Measurements from ENCODE around the gene SLC22A5. TPM values are rescaled to one million over a fixed set of nuclear protein-coding genes. Genes with fewer than 3 reads are reported as not detected.

SLC22A5 gene
- total RNA-seq, 2 experiments from 2014 or later, result 0.36 to 0.88 TPM

DNA sequence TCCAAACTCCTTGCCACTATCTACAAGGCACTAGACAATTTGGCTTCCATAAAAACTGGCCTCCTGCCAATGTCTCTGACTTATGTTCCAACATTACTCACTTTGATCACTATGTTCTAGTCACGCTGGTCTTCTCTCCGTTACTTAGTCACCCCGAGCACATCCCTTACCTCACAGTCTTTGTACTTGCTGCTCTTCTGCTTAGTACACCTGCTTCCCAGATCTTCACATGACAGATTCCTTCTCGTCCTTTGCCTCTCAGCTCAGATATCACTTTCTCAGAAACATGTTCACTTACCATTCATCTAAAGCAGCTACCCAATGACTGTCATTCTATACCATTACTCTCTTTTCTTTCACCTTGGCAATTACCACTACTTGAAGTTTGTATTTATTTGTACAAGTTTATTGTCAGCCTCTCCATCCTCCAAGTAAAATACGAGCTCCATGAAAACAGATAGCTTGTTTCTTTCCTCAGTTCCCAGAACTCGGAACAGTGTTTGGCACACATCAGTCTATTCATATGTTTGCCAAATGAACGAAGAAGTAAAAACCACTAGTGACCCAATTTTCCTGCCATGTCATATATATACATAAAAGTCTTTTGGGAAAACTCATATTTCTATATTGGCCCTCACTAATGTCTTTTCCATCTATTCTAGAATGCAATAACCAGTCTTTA is 5.9 kb upstream of the SLC22A5 start:
- H3K9me2 ChIP-seq (ENCODE audit: insufficient read depth, low read length), result no peaks in the 10 kb centered on the region
- no peak for TF ChIP-seq EZH2phosphoT487 (IDR thresholded peaks at IDR 0.05; ENCODE audit: borderline replicate concordance, low read depth, low read length)
- TF ChIP-seq, protein P1, sequence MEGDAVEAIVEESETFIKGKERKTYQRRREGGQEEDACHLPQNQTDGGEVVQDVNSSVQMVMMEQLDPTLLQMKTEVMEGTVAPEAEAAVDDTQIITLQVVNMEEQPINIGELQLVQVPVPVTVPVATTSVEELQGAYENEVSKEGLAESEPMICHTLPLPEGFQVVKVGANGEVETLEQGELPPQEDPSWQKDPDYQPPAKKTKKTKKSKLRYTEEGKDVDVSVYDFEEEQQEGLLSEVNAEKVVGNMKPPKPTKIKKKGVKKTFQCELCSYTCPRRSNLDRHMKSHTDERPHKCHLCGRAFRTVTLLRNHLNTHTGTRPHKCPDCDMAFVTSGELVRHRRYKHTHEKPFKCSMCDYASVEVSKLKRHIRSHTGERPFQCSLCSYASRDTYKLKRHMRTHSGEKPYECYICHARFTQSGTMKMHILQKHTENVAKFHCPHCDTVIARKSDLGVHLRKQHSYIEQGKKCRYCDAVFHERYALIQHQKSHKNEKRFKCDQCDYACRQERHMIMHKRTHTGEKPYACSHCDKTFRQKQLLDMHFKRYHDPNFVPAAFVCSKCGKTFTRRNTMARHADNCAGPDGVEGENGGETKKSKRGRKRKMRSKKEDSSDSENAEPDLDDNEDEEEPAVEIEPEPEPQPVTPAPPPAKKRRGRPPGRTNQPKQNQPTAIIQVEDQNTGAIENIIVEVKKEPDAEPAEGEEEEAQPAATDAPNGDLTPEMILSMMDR (conservative IDR thresholded peaks at IDR 0.05; ENCODE audit: low read length), result no peak
- intact Hi-C loops (cut with micrococcal nuclease; ENCODE audit: unreplicated experiment), result no loop called here
- H3K27ac ChIP-seq (ENCODE audit: low read depth, low read length, poor library complexity, severe bottlenecking), result no peak overlapping the region
- H2AFZ ChIP-seq (ENCODE audit: low read length), result no peak overlapping the region
- H3K79me2 ChIP-seq (ENCODE audit: insufficient read depth, low read depth, low read length), result no peaks in the 10 kb centered on the region
- DNase-seq (ENCODE audit: low spot score), result no peak
- no peak overlapping the region for H3K4me2 ChIP-seq (ENCODE audit: low read length)
- no TSS peak for BruUV-seq (replicated peaks)
- peaks cover 4% of the 10 kb centered on the region for H3K4me1 ChIP-seq (ENCODE audit: insufficient read depth, low read length, poor library complexity, severe bottlenecking)
- CTCF ChIA-PET (ENCODE audit: unreplicated experiment), result no interaction called here
- no peak overlapping the region for H3K4me3 ChIP-seq (ENCODE audit: low read depth, low read length, poor library complexity, severe bottlenecking)
- no peaks in the 10 kb centered on the region for H3K9me3 ChIP-seq (ENCODE audit: low read length)
- H4K20me1 ChIP-seq (ENCODE audit: insufficient read depth, low read length), result no peaks in the 10 kb centered on the region
- POLR2A ChIA-PET, result no interaction called here
- H3K36me3 ChIP-seq (ENCODE audit: insufficient read depth, low read length), result no peaks in the 10 kb centered on the region

DNA sequence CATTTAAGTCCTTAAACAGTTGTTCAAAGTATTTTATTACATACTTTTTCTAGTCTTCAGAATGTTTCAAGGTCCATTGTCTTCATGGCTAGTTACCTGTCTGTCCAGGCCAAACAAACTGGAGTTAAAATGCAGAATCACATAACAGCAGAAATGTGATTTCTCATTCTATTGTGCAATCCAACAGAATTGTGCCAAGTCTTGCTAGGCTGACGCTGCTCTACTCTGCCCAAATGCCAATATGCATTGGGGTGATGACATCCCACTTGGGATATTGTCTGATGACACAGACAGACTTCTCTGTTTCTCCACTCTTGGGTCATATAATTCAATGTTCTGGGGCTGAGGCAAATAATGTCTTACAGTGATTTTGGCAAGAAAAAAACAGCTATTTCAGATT is 5.2 kb upstream of the SLC22A5 start:
- Histone ChIP-seq H3K27ac (ENCODE audit: low read depth, low read length, poor library complexity, severe bottlenecking) (no peak overlapping the region), H3K9me3 (ENCODE audit: low read length) (no peaks in the 10 kb centered on the region), H3K4me2 (ENCODE audit: low read length) (no peak overlapping the region), H3K4me1 (ENCODE audit: insufficient read depth, low read length, poor library complexity, severe bottlenecking) (no peaks in the 10 kb centered on the region), H4K20me1 (ENCODE audit: insufficient read depth, low read length) (no peaks in the 10 kb centered on the region), H3K9me2 (ENCODE audit: insufficient read depth, low read length) (no peaks in the 10 kb centered on the region), H3K36me3 (ENCODE audit: insufficient read depth, low read length) (no peaks in the 10 kb centered on the region), H2AFZ (ENCODE audit: low read length) (no peak overlapping the region), H3K4me3 (ENCODE audit: low read depth, low read length, poor library complexity, severe bottlenecking) (no peak overlapping the region), H3K79me2 (ENCODE audit: insufficient read depth, low read depth, low read length) (no peaks in the 10 kb centered on the region)
- DNase-seq (ENCODE audit: low spot score), result no peak
- POLR2A ChIA-PET, result no interaction called here
- intact Hi-C loops (cut with micrococcal nuclease; ENCODE audit: unreplicated experiment), result no loop called here
- no TSS peak for BruUV-seq (replicated peaks)
- TF ChIP-seq, protein P1 (conservative IDR thresholded peaks at IDR 0.05; ENCODE audit: low read length), result no peak
- no peak for TF ChIP-seq EZH2phosphoT487 (IDR thresholded peaks at IDR 0.05; ENCODE audit: borderline replicate concordance, low read depth, low read length)
- CTCF ChIA-PET (ENCODE audit: unreplicated experiment), result no interaction called here

DNA sequence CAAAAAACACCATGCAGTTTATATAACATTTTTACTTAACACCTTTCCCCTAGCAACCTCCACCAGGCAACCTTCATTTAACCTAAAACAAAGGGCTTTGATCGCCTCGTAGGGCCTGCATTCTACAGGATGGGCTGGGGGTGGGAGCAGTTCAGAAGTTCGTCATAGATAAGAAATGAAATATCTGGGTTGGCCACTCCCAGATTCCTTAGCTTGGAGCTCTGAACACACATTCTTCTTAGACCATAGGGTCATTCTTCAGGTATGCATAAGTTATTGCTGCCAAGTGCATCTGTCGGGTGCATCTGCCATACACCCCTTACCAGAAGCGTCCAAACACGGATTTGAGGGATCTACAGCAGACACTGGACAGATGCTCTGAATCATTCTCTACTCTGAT is 4.3 kb upstream of the SLC22A5 start:
- Histone ChIP-seq H3K4me3 (ENCODE audit: low read depth, low read length, poor library complexity, severe bottlenecking) (no peak overlapping the region), H4K20me1 (ENCODE audit: insufficient read depth, low read length) (no peaks in the 10 kb centered on the region), H3K79me2 (ENCODE audit: insufficient read depth, low read depth, low read length) (no peaks in the 10 kb centered on the region), H3K9me3 (ENCODE audit: low read length) (no peaks in the 10 kb centered on the region), H3K9me2 (ENCODE audit: insufficient read depth, low read length) (no peaks in the 10 kb centered on the region), H3K4me1 (ENCODE audit: insufficient read depth, low read length, poor library complexity, severe bottlenecking) (no peaks in the 10 kb centered on the region), H2AFZ (ENCODE audit: low read length) (no peak overlapping the region), H3K36me3 (ENCODE audit: insufficient read depth, low read length) (no peaks in the 10 kb centered on the region), H3K4me2 (ENCODE audit: low read length) (no peak overlapping the region), H3K27ac (ENCODE audit: low read depth, low read length, poor library complexity, severe bottlenecking) (no peak overlapping the region)
- BruUV-seq (replicated peaks), result no TSS peak
- POLR2A ChIA-PET, result no interaction called here
- DNase-seq (ENCODE audit: low spot score), result no peak
- intact Hi-C loops (cut with micrococcal nuclease; ENCODE audit: unreplicated experiment), result no loop called here
- CTCF ChIA-PET (ENCODE audit: unreplicated experiment), result no interaction called here
- no peak for TF ChIP-seq EZH2phosphoT487 (IDR thresholded peaks at IDR 0.05; ENCODE audit: borderline replicate concordance, low read depth, low read length)
- TF ChIP-seq, protein P1 (conservative IDR thresholded peaks at IDR 0.05; ENCODE audit: low read length), result no peak

All from OCI-LY7 (cell line).